Prostate gland (tissue), 2 donors: Measurements from ENCODE around the gene SCCPDH.

Experiments used
- POLR2A ChIP-seq: fragments of 450-650 bp; IDR thresholded peaks from one replicate; pipeline ENCODE4 v1.6.1; 2016; ENCODE audit warnings: antibody characterized with exemption, mild to moderate bottlenecking
- POLR2AphosphoS5 ChIP-seq: sonication (generic); formaldehyde crosslinking; IDR thresholded peaks from one replicate; pipeline ENCODE4 v1.6.1; 2017; ENCODE audit warnings: antibody characterized with exemption
- TF ChIP-seq, protein P1 (sequence below), 4 experiments: fragments of 200-600 bp in 2 of 4; fragments of 450-650 bp in 2 of 4; sonication (generic) in 2 of 4; IDR thresholded peaks; 1 replicate in 3 of 4; 2 replicates in 1 of 4; pipeline ENCODE4 v1.5.1; 2016 to 2019; ENCODE audit warnings: antibody characterized with exemption in 4 of 4, mild to moderate bottlenecking in 2 of 4, moderate library complexity in 2 of 4

GRCh38 chr1:246727594-246727993 is 3.4 kb downstream of the SCCPDH start:
- TF ChIP-seq, protein P1, sequence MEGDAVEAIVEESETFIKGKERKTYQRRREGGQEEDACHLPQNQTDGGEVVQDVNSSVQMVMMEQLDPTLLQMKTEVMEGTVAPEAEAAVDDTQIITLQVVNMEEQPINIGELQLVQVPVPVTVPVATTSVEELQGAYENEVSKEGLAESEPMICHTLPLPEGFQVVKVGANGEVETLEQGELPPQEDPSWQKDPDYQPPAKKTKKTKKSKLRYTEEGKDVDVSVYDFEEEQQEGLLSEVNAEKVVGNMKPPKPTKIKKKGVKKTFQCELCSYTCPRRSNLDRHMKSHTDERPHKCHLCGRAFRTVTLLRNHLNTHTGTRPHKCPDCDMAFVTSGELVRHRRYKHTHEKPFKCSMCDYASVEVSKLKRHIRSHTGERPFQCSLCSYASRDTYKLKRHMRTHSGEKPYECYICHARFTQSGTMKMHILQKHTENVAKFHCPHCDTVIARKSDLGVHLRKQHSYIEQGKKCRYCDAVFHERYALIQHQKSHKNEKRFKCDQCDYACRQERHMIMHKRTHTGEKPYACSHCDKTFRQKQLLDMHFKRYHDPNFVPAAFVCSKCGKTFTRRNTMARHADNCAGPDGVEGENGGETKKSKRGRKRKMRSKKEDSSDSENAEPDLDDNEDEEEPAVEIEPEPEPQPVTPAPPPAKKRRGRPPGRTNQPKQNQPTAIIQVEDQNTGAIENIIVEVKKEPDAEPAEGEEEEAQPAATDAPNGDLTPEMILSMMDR (IDR thresholded peaks at IDR 0.05) = no peak
- no peak for TF ChIP-seq POLR2AphosphoS5
- TF ChIP-seq POLR2A = no peak
